NCI-H1694 (cell line): ENCODE results near the gene NDUFAF3.

Source experiments
- DNase-seq: peaks from one replicate; lab custom pipeline; 2025; lab: John Stamatoyannopoulos, UW

NDUFAF3 gene

DNA sequence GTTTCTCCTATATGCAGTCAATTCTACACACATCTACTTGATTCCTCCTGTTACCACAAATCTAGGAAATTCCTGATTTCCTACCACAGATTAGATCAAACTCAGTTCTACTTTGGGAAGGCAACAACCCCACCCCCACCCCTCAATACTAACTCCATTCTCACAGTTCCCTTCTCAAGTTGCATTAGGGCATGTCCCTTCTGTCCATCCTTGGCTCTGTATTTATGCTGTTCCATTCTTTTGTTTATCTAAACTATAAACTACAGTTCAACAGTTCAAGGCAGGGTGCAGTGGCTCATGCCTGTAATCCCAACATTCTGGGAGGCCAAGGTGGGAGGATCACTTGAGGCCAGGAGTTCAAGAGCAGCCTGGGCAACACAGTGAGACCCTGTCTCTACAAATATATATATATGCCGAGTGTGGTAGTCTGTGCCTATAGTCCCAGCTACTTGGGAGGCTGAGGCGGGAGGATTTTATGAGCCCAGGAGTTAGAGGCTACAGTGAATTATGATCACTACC, 32.5 kb downstream of the NDUFAF3 start:
- no peak for DNase-seq

GRCh38 chr3:49057268-49057667, 35.3 kb downstream of the NDUFAF3 start:
- DNase-seq: no peak

GRCh38 chr3:49058011-49058410, 36.1 kb downstream of the NDUFAF3 start:
- no peak for DNase-seq
